HG03280 (cell line): ENCODE results near the gene AEBP1.
"Not testable (repeated sequence)": the region's sequence is repeated elsewhere in the genome, so short reads cannot be mapped to it uniquely, and the experiment has no call there.

ENCODE experiments used
- ATAC-seq: cut with Tn5 transposase; IDR thresholded peaks from one replicate; pipeline ENCODE4 v1.9.1; 2021; ENCODE audit warnings: mild to moderate bottlenecking, moderate library complexity; ENCODE audit not compliant: unreplicated experiment

Gene AEBP1

GRCh38 chr7:44116087-44116788, 12.1 kb downstream of the AEBP1 start:
- no peak for ATAC-seq

GRCh38 chr7:44116789-44117666, 12.9 kb downstream of the AEBP1 start:
- no peak for ATAC-seq

DNA sequence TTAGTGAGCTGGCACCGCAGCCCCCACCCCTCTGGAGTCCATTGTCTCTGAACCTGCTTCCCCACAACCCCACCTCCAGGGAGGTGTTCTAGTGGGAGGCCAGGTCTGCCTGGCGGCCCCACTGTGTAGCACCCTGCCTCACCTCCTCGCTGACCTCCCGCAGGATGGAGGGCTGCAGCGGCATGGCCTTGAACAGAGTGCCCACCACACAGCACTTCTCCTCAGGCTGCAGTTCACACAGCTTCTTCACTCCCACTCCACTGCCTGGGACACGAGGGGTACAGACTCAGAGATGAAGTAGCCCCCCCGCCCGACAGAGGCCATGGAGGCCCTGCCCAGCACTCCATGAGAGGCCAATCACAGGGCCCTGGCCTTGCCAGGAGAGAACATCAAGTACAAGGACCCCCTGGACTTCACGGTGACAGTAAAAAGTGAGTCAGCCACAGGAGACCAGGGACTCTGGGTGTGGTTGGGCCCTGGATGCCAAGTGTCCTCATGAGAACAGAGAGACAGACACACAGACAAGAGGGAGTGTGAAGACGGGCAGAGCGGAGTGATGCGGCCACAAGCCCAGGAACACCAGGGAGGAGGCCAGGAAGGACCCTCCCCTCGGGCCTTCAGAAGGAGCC, 13.8 kb downstream of the AEBP1 start:
- ATAC-seq = no peak

DNA sequence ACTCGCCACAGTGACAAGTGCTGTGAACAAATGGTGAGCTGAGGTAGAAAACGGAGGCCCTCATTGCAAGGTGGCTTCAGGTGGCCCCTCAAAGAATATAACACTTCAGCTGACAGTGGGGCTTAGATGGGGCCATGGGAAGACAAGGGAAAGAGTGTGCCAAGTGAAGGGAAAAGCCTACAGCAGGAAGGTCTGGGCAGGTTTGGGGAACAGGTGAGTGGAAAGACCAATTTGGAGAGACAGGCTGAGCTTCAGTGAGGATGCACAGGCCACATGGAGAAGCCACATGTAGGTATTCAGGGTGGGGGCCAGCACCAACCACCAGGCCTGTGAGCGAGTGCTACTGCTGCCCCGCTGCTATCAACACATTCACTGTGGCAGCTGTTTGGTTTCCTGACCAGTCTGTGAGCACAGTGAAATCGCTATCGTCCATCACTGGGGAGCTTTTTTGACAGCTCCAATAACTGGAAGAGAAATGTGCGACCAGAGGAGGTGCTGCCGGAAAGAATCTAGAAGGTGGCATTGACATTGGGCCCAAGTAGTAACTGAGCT, 15.8 kb downstream of the AEBP1 start:
- no peak for ATAC-seq

DNA sequence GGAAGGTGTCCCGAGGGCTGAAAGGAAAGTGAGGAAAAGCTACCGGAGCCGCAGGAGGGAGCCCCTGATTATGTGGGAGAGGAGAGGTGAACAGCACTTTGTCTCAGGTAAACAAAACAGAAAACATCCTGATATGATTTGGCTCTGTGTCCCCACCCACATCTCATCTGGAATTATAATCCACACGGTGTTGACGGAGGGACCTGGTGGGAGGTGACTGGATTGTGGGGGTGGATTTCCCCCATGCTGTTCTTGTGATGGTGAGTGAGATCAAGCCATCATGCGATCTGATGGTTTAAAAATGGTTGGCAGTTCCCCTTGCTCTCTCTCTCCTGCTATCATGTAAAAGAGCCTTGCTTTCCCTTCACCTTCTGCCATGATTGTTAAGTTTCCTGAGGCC, 16.2 kb downstream of the AEBP1 start:
- ATAC-seq = no peak

- no peak for ATAC-seq
These were observed 17.7 kb downstream of the AEBP1 start for GRCh38 chr7:44121761-44122420.

DNA sequence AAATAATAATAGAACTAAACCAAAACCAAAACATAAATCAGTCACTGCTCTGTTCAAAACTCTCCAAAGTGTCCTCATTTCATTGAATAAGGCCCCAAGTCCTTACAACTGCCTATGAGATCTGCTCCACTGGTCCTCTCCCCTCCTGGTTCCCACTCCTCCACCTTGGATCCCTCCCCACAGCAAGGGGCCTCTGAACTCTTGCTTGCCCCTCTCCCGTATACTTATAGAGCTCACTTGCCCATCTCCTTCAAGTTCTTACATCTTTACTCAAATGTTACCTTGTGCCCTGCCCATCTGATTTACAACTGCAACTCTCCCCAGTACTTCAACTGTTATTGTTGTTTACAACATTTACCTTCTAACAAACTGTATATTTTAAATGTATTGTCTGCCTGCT, 18.4 kb downstream of the AEBP1 start:
- ATAC-seq = no peak

DNA sequence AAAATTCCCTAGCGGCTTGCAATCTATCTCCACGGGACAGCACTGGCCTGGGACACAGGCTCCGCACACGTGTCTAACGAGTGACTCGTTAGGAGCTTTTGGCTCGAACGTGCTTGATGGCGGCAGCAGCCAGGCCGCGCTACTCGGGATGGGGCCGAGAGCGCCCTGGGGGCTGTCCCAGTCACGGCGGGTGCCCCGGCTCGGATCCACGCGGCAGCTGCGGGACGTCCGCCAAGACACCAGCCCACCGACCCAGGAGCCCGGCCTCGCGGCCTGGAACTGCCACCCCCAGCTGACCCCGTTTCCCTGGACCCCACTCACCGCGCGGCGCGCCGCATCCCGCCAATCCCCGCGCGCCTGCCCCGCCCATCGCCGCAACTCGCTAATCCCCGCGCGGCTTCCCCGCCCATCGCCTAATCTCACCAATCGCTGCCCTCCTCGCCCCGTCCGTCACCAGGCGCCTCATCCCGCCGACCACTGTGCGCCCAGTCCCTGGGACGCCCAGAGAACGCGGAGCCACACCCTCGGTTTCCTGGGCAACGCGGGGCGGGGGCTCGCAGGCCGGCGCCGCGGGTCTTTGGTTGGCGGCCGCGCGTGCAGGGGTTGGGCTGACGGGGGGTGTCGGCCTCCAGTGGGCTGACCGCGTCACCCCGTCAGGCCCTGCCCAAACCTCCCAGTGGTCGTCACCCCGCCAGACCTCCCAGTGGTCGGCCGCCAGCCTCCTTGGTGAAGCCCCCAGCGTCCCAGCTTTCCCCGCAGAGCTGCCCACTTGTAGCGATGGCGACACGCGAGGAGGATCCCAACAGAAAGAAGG, 19.3 kb downstream of the AEBP1 start, which contains the start of gene POLD2:
TSS of gene POLD2 (minus strand) at position 359 of the 814 bp plus-strand sequence. CDS start 1,495 bp downstream, outside the sequence.
- peak; percentile 98 for ATAC-seq

- ATAC-seq = no peak
These were observed 20.7 kb downstream of the AEBP1 start for GRCh38 chr7:44124822-44125202.

GRCh38 chr7:44126574-44126973, 22.4 kb downstream of the AEBP1 start:
- not testable (repeated sequence) for ATAC-seq

DNA sequence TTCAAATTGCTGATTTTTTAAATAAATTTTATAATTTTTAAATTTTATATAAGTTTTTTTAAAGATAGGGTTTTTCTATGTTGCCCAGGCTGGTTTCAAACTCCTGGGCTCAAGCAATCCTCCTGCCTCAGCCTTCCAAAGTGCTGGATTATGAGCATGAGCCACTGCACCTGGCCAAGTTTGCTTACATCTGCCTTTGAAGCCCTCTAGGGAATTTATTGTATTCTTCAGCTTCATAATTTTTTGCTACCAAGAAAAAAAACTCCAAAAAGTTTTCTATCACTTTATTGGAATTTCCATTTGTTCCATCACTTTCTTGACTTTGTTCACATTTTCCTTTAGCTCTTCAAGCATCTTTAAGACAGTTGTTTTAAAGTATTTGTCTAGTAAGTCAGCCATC, 23.0 kb downstream of the AEBP1 start:
- ATAC-seq = no peak

GRCh38 chr7:44128721-44129582, 24.8 kb downstream of the AEBP1 start:
- no peak for ATAC-seq

GRCh38 chr7:44131173-44132029, 27.3 kb downstream of the AEBP1 start:
- ATAC-seq = no peak

- no peak for ATAC-seq
These were observed 27.9 kb downstream of the AEBP1 start for GRCh38 chr7:44132039-44132438.

GRCh38 chr7:44133295-44133694, 29.1 kb downstream of the AEBP1 start:
- no peak for ATAC-seq

DNA sequence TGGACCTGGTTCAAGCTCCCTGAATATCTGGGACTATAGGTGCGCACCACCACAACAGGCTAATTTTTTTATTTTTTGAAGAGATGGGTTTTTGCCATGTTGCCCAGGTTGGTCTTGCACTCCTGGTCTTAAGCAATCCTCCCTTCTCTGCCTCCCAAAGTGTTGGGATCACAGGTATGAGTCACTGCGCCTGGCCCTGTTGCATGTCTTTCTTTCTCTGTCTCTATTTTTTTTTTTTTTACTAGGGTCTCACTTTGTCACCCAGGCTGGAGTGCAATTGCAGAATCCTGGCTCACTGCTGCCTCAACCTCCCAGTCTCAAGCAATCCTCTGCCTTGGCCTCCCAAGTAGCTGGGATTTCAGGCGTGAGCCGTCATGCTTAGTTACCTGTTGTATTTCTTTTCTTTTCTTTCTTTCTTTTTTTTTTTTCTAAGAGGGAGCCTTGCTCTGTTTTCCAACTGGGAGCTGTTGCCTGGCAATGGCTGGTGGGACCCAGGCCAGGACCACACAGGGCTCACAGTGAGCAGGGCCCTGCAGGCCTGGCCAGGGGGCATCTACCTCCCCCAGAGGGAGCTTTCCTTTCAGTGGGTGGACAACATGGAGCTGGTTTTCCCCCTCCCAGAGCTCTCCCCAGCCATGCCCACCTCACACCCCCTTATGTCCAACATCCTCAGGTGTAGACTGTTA, 30.9 kb downstream of the AEBP1 start:
- no peak for ATAC-seq

GRCh38 chr7:44136731-44137130, 32.6 kb downstream of the AEBP1 start:
- no peak for ATAC-seq

- ATAC-seq = no peak
These were observed 34.6 kb downstream of the AEBP1 start for GRCh38 chr7:44138698-44139097.
